Hepatocyte (in vitro differentiated cells): ENCODE measurements around the gene ELF5. TPM values are rescaled to one million over a fixed set of nuclear protein-coding genes. Genes with fewer than 3 reads are reported as not detected.

ENCODE experiments used
- DNase-seq: peaks from one replicate; pipeline ENCODE4 v3.0.0-alpha.2; 2016; ENCODE audit warnings: low spot score
- H2AFZ ChIP-seq: fragments of 200-600 bp; sonication (generic); 2 replicates; pipeline ENCODE4 v1.6.0; 2016; ENCODE audit warnings: antibody characterized with exemption, mild to moderate bottlenecking
- H3K27ac ChIP-seq: fragments of 200-600 bp; sonication (generic); 2 replicates; pipeline ENCODE4 v1.5.1; 2016; ENCODE audit warnings: mild to moderate bottlenecking
- H3K27me3 ChIP-seq: fragments of 200-600 bp; sonication (generic); 2 replicates; pipeline ENCODE4 v1.6.1; 2016
- H3K36me3 ChIP-seq: fragments of 200-600 bp; sonication (generic); replicated peaks from 2 replicates; pipeline ENCODE4 v1.5.1; 2016; ENCODE audit warnings: low read depth; ENCODE audit not compliant: insufficient read depth
- H3K4me1 ChIP-seq: fragments of 200-600 bp; sonication (generic); 2 replicates; pipeline ENCODE4 v1.5.1; 2016; ENCODE audit warnings: mild to moderate bottlenecking, moderate library complexity; ENCODE audit not compliant: insufficient read depth
- H3K4me2 ChIP-seq: fragments of 200-600 bp; sonication (generic); 2 replicates; pipeline ENCODE4 v1.6.0; 2016
- H3K4me3 ChIP-seq: fragments of 200-600 bp; sonication (generic); 2 replicates; pipeline ENCODE4 v1.5.1; 2016; ENCODE audit warnings: mild to moderate bottlenecking
- H3K79me2 ChIP-seq: fragments of 200-600 bp; sonication (generic); 2 replicates; pipeline ENCODE4 v1.6.0; 2017; ENCODE audit warnings: mild to moderate bottlenecking
- H3K9me2 ChIP-seq: fragments of 200-600 bp; sonication (generic); replicated peaks from 2 replicates; pipeline ENCODE4 v1.6.0; 2017; ENCODE audit warnings: mild to moderate bottlenecking; ENCODE audit not compliant: insufficient read depth
- H3K9me3 ChIP-seq: fragments of 200-600 bp; sonication (generic); 2 replicates; pipeline ENCODE4 v1.5.1; 2016; ENCODE audit warnings: low read depth, mild to moderate bottlenecking
- H4K20me1 ChIP-seq: fragments of 200-600 bp; sonication (generic); 2 replicates; pipeline ENCODE4 v1.6.0; 2016; ENCODE audit warnings: mild to moderate bottlenecking; ENCODE audit not compliant: insufficient read depth, poor library complexity, severe bottlenecking
- CTCF ChIP-seq: fragments of 200-600 bp; sonication (generic); IDR thresholded peaks from 2 replicates; pipeline ENCODE4 v1.5.1; 2016; ENCODE audit warnings: antibody characterized with exemption, mild to moderate bottlenecking; ENCODE audit not compliant: poor library complexity
- EZH2 ChIP-seq: fragments of 200-600 bp; sonication (generic); IDR thresholded peaks from 2 replicates; pipeline ENCODE4 v1.6.1; 2016; ENCODE audit warnings: antibody characterized with exemption, mild to moderate bottlenecking, borderline replicate concordance
- EZH2phosphoT487 ChIP-seq: fragments of 200-600 bp; sonication (generic); IDR thresholded peaks from one replicate; pipeline ENCODE4 v1.6.1; 2018; ENCODE audit warnings: antibody characterized with exemption, mild to moderate bottlenecking, low read depth, moderate library complexity; ENCODE audit not compliant: unreplicated experiment, severe bottlenecking
- WGBS: methylation state at CpG from one replicate; pipeline ENCODE4 v1.1.6; 2016; ENCODE audit warnings: low lambda C conversion rate; ENCODE audit errors: missing lambda C conversion rate; 5-methylcytosine and 5-hydroxymethylcytosine counted together
- polyA plus RNA-seq: library from polyadenylated mRNA; unstranded; fragments of >200 nt; fragmentation: Nextera tagmentation; extraction: Ambion mirVana; gene quantifications from 2 replicates; pipeline ENCODE4 v1.2.1, GENCODE V29; 2016
- total RNA-seq: library from RNA; depleted of rRNA; stranded (reverse); fragments of >200 nt; gene quantifications from 2 replicates; pipeline ENCODE4 v1.2.3, GENCODE V29; 2014

The ELF5 gene
- total and polyA plus RNA-seq, 2 experiments from 2014 or later = 0.50 to 0.53 TPM

GRCh38 chr11:34530545-34531234 lies 17.1 kb upstream of the ELF5 start:
- TF ChIP-seq EZH2 (no peak), EZH2phosphoT487 (no peak), CTCF (no peak)
- Histone ChIP-seq H3K4me3 (no peak overlapping the region), H4K20me1 (no peaks in the 10 kb centered on the region), H2AFZ (no peak overlapping the region), H3K4me1 (no peaks in the 10 kb centered on the region), H3K4me2 (no peak overlapping the region), H3K36me3 (no peaks in the 10 kb centered on the region), H3K79me2 (no peaks in the 10 kb centered on the region), H3K9me2 (no peaks in the 10 kb centered on the region), H3K27me3 (no peaks in the 10 kb centered on the region), H3K9me3 (no peaks in the 10 kb centered on the region), H3K27ac (no peak overlapping the region)
- WGBS = 95% methylated on average over 3 of the region's 3 CpGs
- no peak for DNase-seq

GRCh38 chr11:34529643-34530042 lies 16.0 kb upstream of the ELF5 start:
- Histone ChIP-seq H3K36me3 (no peaks in the 10 kb centered on the region), H3K4me1 (no peaks in the 10 kb centered on the region), H3K9me2 (no peaks in the 10 kb centered on the region), H2AFZ (no peak overlapping the region), H3K27ac (no peak overlapping the region), H3K27me3 (no peaks in the 10 kb centered on the region), H4K20me1 (no peaks in the 10 kb centered on the region), H3K9me3 (no peaks in the 10 kb centered on the region), H3K79me2 (no peaks in the 10 kb centered on the region), H3K4me3 (no peak overlapping the region), H3K4me2 (no peak overlapping the region)
- 56% methylated on average over 1 of the region's 1 CpG for WGBS
- TF ChIP-seq EZH2phosphoT487 (no peak), CTCF (no peak), EZH2 (no peak)
- no peak for DNase-seq

GRCh38 chr11:34528072-34528471 lies 14.5 kb upstream of the ELF5 start:
- no peaks in the 10 kb centered on the region for H3K9me2 ChIP-seq
- no peaks in the 10 kb centered on the region for H3K4me1 ChIP-seq
- WGBS = 89% methylated on average over 2 of the region's 2 CpGs
- H3K27ac ChIP-seq = no peak overlapping the region
- H3K9me3 ChIP-seq = no peaks in the 10 kb centered on the region
- H4K20me1 ChIP-seq = no peaks in the 10 kb centered on the region
- no peaks in the 10 kb centered on the region for H3K27me3 ChIP-seq
- H2AFZ ChIP-seq = no peak overlapping the region
- no peak overlapping the region for H3K4me3 ChIP-seq
- H3K36me3 ChIP-seq = no peaks in the 10 kb centered on the region
- no peak for DNase-seq
- H3K4me2 ChIP-seq = no peak overlapping the region
- TF ChIP-seq EZH2 (no peak), EZH2phosphoT487 (no peak), CTCF (no peak)
- no peaks in the 10 kb centered on the region for H3K79me2 ChIP-seq
